IMR-90 (cell line): ENCODE measurements around the gene OR4K1. TPM values are rescaled to one million over a fixed set of nuclear protein-coding genes. Genes with fewer than 3 reads are reported as not detected.

Experiments
- polyA plus RNA-seq, 3 experiments: library from polyadenylated mRNA; depleted of rRNA; stranded (reverse); fragments of >200 nt; gene quantifications; 2 replicates each; pipeline ENCODE4 v1.2.3, GENCODE V29; 2012; ENCODE audit warnings: low replicate concordance in 1 of 3
- total RNA-seq: library from RNA; depleted of rRNA; stranded (reverse); fragments of >200 nt; gene quantifications from 2 replicates; pipeline ENCODE4 v1.2.3, GENCODE V29; 2012; rRNA removed

OR4K1 gene
- total and polyA plus RNA-seq, 2 of the 4 experiments (the other 2 are of a cell fraction) = not detected

Other genes with a start within 250 kb of the OR4K1 start
- not detected in 2 replicates for gene OR11H2, start 217.0 kb upstream of the OR4K1 start, total RNA-seq
- not detected in 2 replicates for gene OR11H2, start 217.0 kb upstream of the OR4K1 start, polyA plus RNA-seq (2012; rRNA removed)
- not detected in 2 replicates for gene OR4Q3, start 187.3 kb upstream of the OR4K1 start, total RNA-seq
- not detected in 2 replicates for gene OR4Q3, start 187.3 kb upstream of the OR4K1 start, polyA plus RNA-seq (2012; rRNA removed)
- not detected in 2 replicates for gene OR4M1, start 157.4 kb upstream of the OR4K1 start, total RNA-seq
- gene OR4M1, start 157.4 kb upstream of the OR4K1 start, polyA plus RNA-seq (2012; rRNA removed) = not detected in 2 replicates
- not detected in 2 replicates for gene OR4N2, start 127.1 kb upstream of the OR4K1 start, total RNA-seq
- gene OR4N2, start 127.1 kb upstream of the OR4K1 start, polyA plus RNA-seq (2012; rRNA removed) = not detected in 2 replicates
- not detected in 2 replicates for gene OR4K2, start 55.8 kb upstream of the OR4K1 start, total RNA-seq
- gene OR4K2, start 55.8 kb upstream of the OR4K1 start, polyA plus RNA-seq (2012; rRNA removed) = not detected in 2 replicates
- gene OR4K5, start 10.3 kb upstream of the OR4K1 start, total RNA-seq = not detected in 2 replicates
- gene OR4K5, start 10.3 kb upstream of the OR4K1 start, polyA plus RNA-seq (2012; rRNA removed) = not detected in 2 replicates
- not detected in 2 replicates for gene OR4K15, start 44.7 kb downstream of the OR4K1 start, total RNA-seq
- not detected in 2 replicates for gene OR4K15, start 44.7 kb downstream of the OR4K1 start, polyA plus RNA-seq (2012; rRNA removed)
- gene OR4Q2, start 71.2 kb downstream of the OR4K1 start, total RNA-seq = not detected in 2 replicates
- not detected in 2 replicates for gene OR4Q2, start 71.2 kb downstream of the OR4K1 start, polyA plus RNA-seq (2012; rRNA removed)
- not detected in 2 replicates for gene OR4K14, start 88.4 kb downstream of the OR4K1 start, total RNA-seq
- not detected in 2 replicates for gene OR4K14, start 88.4 kb downstream of the OR4K1 start, polyA plus RNA-seq (2012; rRNA removed)
- not detected in 2 replicates for gene OR4K13, start 105.1 kb downstream of the OR4K1 start, total RNA-seq
- not detected in 2 replicates for gene OR4K13, start 105.1 kb downstream of the OR4K1 start, polyA plus RNA-seq (2012; rRNA removed)
- not detected in 2 replicates for gene OR4L1, start 129.1 kb downstream of the OR4K1 start, total RNA-seq
- gene OR4L1, start 129.1 kb downstream of the OR4K1 start, polyA plus RNA-seq (2012; rRNA removed) = not detected in 2 replicates
- not detected in 2 replicates for gene OR4K17, start 179.8 kb downstream of the OR4K1 start, total RNA-seq
- not detected in 2 replicates for gene OR4K17, start 179.8 kb downstream of the OR4K1 start, polyA plus RNA-seq (2012; rRNA removed)
- not detected in 2 replicates for gene OR4N5, start 207.9 kb downstream of the OR4K1 start, total RNA-seq
- not detected in 2 replicates for gene OR4N5, start 207.9 kb downstream of the OR4K1 start, polyA plus RNA-seq (2012; rRNA removed)